Endothelial cell of umbilical vein (primary cell): ENCODE data around the gene LENEP.

Experiments
- CTCF ChIP-seq, 2 donors: IDR thresholded peaks; 1 replicate in 1 of 2; 2 replicates in 1 of 2; pipeline ENCODE4 v1.5.1; 2011; ENCODE audit warnings: low read length in 2 of 2, mild to moderate bottlenecking in 2 of 2, moderate library complexity in 2 of 2, control low read depth in 1 of 2, inconsistent platforms in 1 of 2, low read depth in 1 of 2; ENCODE audit not compliant: insufficient read depth in 1 of 2; ENCODE audit errors: extremely low read depth in 1 of 2
- EZH2 ChIP-seq: IDR thresholded peaks from 2 replicates; pipeline ENCODE4 v1.6.1; 2012; ENCODE audit warnings: borderline replicate concordance, low read depth, mild to moderate bottlenecking, moderate library complexity, low read length, inconsistent platforms; ENCODE audit not compliant: severe bottlenecking
- FOS ChIP-seq: IDR thresholded peaks from 2 replicates; pipeline ENCODE4 v1.6.1; 2011; ENCODE audit warnings: mild to moderate bottlenecking, low read length, moderate library complexity, borderline replicate concordance; ENCODE audit not compliant: insufficient read depth
- GATA2 ChIP-seq: IDR thresholded peaks from 2 replicates; pipeline ENCODE4 v1.7.0; 2011; ENCODE audit warnings: low read depth, mild to moderate bottlenecking, moderate library complexity, mixed read lengths, low read length; ENCODE audit not compliant: insufficient read length, insufficient read depth
- JUN ChIP-seq: IDR thresholded peaks from 2 replicates; pipeline ENCODE4 v1.6.1; 2011; ENCODE audit warnings: borderline replicate concordance, low read depth; ENCODE audit not compliant: insufficient read length, insufficient read depth
- MAX ChIP-seq: IDR thresholded peaks from 2 replicates; pipeline ENCODE4 v1.6.1; 2011; ENCODE audit not compliant: insufficient read depth, insufficient read length
- MYC ChIP-seq: IDR thresholded peaks from one replicate; pipeline ENCODE4 v1.6.1; 2011; ENCODE audit warnings: mild to moderate bottlenecking, low read depth, low read length
- POLR2A ChIP-seq: IDR thresholded peaks from 2 replicates; pipeline ENCODE4 v1.6.1; 2012; ENCODE audit warnings: low read depth, mild to moderate bottlenecking, control low read depth, low read length
- POLR2AphosphoS5 ChIP-seq: IDR thresholded peaks from 2 replicates; pipeline ENCODE4 v1.6.1; 2012; ENCODE audit warnings: low read depth, mild to moderate bottlenecking, control low read depth, low read length, moderate library complexity; ENCODE audit not compliant: insufficient read depth

GRCh38 chr1:155001425-155001674, 8.0 kb downstream of the LENEP start:
- no peak for TF ChIP-seq CTCF (IDR thresholded peaks at IDR 0.05; ENCODE audit: extremely low read depth in 1 of 2, insufficient read depth in 1 of 2, low read depth in 1 of 2, low read length in 2 of 2)
- no peak for TF ChIP-seq JUN
- no peak for TF ChIP-seq EZH2
- TF ChIP-seq POLR2A: no peak
- TF ChIP-seq POLR2AphosphoS5: no peak
- TF ChIP-seq MYC: no peak
- TF ChIP-seq GATA2: no peak
- no peak for TF ChIP-seq MAX
- no peak for TF ChIP-seq FOS
